NT2/D1 (cell line): Measurements from ENCODE around the gene PTGES2.

Experiments used
- SUZ12 ChIP-seq: IDR thresholded peaks from 2 replicates; pipeline ENCODE4 v1.6.1; 2011; ENCODE audit not compliant: insufficient read length, insufficient read depth; ENCODE audit errors: extremely low read depth
- YY1 ChIP-seq: IDR thresholded peaks from 2 replicates; pipeline ENCODE4 v1.6.1; 2011; ENCODE audit not compliant: insufficient read length, insufficient read depth

DNA sequence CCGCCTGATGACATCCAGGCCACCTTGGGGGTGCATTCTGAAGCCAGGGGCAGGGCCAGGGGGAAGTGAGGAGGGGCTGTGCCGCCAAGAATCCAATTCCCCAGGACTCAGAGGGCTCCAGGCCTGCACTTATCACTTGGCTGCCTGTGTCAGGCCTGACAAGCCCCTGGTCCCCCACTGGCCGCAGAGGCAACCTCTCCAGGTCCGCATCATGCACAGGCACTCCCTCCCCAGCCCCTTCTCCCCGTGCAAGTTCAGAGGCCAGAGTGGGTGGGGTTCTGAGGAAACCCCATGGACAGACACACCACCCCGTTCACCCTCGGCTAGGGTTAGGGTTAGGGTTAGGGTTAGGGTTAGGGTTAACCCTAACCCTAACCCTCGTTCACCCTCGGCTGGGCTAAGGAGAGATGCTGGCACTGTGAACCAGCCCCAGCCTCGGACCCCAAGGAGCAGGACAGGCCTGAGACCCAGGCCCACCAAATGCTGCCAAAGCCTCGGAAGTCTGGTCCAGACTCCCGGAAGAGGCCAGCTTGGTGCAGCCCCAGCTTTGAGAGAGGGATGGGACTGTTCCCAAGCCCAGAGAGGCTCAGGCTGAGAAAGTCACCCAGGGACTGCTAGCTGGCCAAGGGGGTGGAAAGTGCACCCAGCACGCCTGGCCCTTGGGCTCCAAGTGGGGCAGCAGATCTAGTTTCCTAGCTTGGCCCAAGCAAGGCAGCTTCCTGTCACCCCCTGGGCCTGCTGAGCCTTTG, 26.6 kb upstream of the PTGES2 start:
- no peak for TF ChIP-seq SUZ12
- TF ChIP-seq YY1, result no peak
